HTR-8/SVneo (cell line): ENCODE results near the gene WWC2.

Experiments used
- DNase-seq: peaks from one replicate; pipeline ENCODE4 v3.0.0; 2011; ENCODE audit warnings: low spot score, mixed read lengths; ENCODE audit not compliant: insufficient read length
- FAIRE-seq: peaks from 2 replicates; lab custom pipeline; 2011; peaks lifted over from hg19 to GRCh38; lab: Jason Lieb, UNC

Gene WWC2

DNA sequence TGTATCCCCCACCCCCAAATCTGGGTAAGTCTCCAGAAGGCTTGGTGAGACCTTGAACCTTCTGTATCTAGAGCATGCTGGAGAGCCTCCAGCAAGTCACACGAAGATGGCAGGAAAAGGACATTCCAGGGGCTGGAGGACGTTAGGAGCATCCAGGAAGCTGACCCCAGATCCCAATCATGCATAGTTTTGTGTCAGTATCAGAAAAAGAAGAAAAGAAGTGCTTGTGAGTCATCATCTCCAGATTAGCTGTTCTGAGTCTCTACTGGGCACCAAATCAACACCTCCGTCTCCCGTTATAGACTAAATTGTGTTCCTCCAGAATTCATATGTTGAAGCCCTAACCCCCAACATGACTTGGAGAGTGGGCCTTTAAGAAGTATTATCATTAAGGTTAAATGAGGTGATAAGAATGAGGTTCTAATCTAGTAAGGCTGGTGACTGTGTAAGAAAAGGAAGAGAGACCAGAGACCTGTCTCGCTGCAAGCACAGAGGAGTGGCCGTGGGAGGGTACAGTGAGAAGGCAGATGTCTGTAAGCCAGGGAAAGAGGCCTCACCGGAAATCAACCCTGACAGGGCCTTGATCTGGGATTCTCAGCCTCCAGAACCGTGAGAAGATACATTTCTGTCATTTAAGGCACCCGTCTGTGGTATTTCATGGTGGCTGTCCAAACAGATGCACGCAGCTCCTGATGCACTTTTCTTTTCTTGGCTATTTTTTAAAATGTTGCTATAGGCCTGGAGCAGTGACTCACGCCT lies 261.3 kb downstream of the WWC2 start:
- DNase-seq (no peak), FAIRE-seq (peak; percentile 67)

DNA sequence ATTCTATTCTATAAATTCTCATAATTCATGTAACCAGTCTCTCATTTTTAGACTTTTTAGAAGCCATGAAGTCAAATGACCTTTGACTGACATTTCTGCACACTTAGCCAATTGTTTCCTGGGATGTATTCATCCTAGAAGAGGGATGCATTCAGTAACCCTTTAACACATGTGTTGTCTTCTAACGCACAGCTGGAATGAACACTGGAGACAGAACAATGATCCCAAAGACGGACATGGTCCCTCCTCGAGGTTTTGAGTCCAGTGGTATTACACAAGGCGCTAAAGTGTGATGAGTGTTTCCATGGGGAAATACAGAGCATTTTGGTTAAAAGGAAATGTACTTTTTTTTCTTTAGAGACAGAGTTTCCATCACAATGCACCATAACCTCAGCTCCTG lies 263.0 kb downstream of the WWC2 start:
- FAIRE-seq = peak; percentile 4
- no peak for DNase-seq

DNA sequence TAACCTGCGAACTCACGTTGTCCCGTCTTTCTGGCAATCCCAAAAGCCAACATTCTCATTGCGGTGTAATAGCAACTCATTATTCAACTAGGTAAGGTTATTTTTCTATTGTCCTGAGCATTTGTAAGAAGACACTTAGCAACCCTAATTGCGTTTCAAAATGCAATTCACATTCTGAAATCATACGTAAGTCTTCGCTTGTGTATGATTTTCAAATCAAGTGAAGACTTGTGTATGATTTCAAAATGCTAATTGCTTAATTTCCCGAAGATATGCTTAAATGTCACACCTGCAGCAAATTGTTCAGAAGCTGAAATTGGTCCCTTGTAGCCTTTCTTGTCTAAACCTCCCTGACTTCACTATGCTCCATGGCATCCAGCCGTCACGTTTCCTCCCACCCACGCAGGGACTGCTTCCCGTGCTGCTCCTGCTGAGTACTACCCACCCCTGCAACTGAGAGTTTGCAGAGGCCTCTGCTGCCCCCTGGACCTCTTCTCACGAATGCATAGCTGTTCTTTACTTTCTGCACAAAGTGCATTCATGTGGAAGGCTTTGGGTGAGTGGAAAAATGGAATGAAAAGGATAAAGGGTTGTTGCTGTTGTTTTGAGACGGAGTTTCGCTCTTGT lies 264.0 kb downstream of the WWC2 start:
- DNase-seq = peak; percentile 43
- peak; percentile 86 for FAIRE-seq

DNA sequence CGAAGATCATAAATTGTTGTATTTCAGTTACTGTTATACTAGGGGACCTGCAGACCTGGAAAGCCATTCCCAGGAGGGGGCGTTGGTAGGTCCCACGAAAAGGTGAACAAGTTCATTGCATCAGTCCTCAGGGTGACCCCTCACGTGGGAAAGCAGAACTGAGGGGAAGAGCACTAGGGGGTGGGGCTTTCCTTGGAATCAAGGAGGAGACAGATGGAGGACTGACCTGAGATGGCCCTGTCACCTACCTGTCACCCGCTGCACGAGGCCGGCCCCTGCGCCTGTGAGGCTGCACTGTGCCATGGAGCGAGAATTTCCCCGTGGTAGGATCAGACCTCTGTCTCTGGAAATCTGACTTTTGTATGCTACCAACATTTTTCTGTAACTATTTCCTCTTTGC lies 265.0 kb downstream of the WWC2 start:
- FAIRE-seq = no peak
- no peak for DNase-seq

DNA sequence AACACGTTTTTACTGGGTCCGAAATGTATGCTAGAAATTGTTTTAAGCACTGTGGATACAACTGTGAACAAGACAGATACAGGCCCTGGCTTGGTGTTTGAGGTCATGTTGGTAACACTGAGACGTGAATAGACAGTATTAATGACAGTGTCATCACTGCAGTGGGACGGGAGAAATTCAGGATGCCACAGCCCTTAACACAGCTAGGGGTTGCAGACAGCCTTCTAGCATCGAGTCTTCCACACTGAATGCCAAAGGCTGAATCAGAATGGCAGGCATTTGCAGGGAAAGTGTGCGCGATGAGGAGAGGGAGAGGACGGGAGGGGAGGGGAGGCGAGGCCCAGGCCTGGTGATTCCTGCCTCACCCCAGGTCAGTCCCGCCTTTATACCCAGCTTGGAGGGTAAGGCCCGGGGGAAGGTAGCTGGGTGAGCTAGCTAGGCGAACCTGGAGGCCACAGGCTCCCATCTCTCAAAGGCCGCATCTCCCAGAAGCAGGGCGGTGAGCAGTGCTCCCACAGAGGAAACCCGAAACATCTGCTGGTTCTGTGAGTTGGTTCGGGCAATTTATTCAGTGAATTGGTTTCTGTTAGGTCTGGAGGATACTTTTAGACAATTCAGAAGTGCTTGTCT lies 267.3 kb downstream of the WWC2 start:
- DNase-seq (no peak), FAIRE-seq (no peak)

DNA sequence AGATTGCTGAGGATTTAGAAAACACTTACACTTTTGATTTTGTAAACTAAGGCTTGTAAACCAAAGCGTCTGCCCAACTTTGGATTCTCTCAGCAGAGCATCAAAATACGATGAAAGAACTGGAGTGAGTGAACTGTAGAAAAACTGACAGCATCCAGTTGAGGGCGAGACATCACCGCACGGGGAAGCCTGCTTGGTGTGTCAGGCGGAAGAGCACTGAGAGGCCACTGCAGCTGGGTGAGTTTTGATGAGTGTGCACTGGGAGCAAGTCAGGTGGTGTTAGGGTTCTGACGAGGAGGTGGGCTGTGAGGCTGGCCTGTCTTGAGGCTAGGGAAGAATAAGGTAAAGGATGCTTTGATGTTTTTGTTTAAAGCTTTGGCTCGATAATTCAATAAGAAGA lies 270.0 kb downstream of the WWC2 start:
- no peak for FAIRE-seq

More for the DNA sequence above, 270.0 kb downstream of the WWC2 start:
- DNase-seq = no peak
